K562 (cell line): ENCODE measurements around the gene ZFPM1. TPM values are rescaled to one million over a fixed set of nuclear protein-coding genes. Genes with fewer than 3 reads are reported as not detected.

Source experiments
- CCAR2 ChIP-seq: fragments of 200-400 bp; formaldehyde crosslinking; IDR thresholded peaks from 2 replicates; pipeline ENCODE4 v1.6.1; 2017; ENCODE audit warnings: mild to moderate bottlenecking, low read depth, low read length
- CREM ChIP-seq: IDR thresholded peaks from 2 replicates; pipeline ENCODE4 v1.6.1; 2014; ENCODE audit warnings: antibody characterized with exemption, low read depth
- E2F4 ChIP-seq: sonication (generic); formaldehyde crosslinking; IDR thresholded peaks from 2 replicates; pipeline ENCODE4 v1.8.0; 2022; ENCODE audit warnings: mild to moderate bottlenecking, low read depth, missing genetic modification reagents
- EGR1 ChIP-seq: fragments of 450-650 bp; conservative IDR thresholded peaks from 2 replicates; pipeline ENCODE4 v1.6.1; 2017; ENCODE audit warnings: mild to moderate bottlenecking
- ETS2 ChIP-seq: IDR thresholded peaks from 2 replicates; pipeline ENCODE4 v1.6.1; 2016; ENCODE audit warnings: borderline replicate concordance, missing genetic modification characterization, mild to moderate bottlenecking, moderate library complexity, missing compliant biosample characterization; ENCODE audit not compliant: poor library complexity, severe bottlenecking
- MEF2A ChIP-seq: IDR thresholded peaks from 2 replicates; pipeline ENCODE4 v1.6.1; 2011; ENCODE audit warnings: low read depth, mild to moderate bottlenecking, low read length, moderate library complexity; ENCODE audit not compliant: control insufficient read depth
- NR2F6 ChIP-seq: fragments of 450-650 bp; formaldehyde crosslinking; IDR thresholded peaks from 2 replicates; pipeline ENCODE4 v1.4.0; 2020; ENCODE audit warnings: mild to moderate bottlenecking
- OTX1 ChIP-seq: fragments of 450-650 bp; formaldehyde crosslinking; IDR thresholded peaks from 2 replicates; pipeline ENCODE4 v1.4.0; 2022; ENCODE audit warnings: mild to moderate bottlenecking
- POLR2AphosphoS2 ChIP-seq: IDR thresholded peaks from 2 replicates; pipeline ENCODE4 v1.6.1; 2012; ENCODE audit warnings: low read length, improper control_type of control experiment
- PTBP1 ChIP-seq: fragments of 200-400 bp; formaldehyde crosslinking; IDR thresholded peaks from 2 replicates; pipeline ENCODE4 v1.6.1; 2017; ENCODE audit warnings: low read depth, low read length
- SNIP1 ChIP-seq: fragments of 450-650 bp; IDR thresholded peaks from 2 replicates; pipeline ENCODE4 v1.7.1; 2017; ENCODE audit warnings: low read depth, mild to moderate bottlenecking
- TCF3 ChIP-seq: sonication (generic); formaldehyde crosslinking; IDR thresholded peaks from 2 replicates; pipeline ENCODE4 v1.4.0; 2020; ENCODE audit warnings: mild to moderate bottlenecking, missing genetic modification reagents
- ZNF197 ChIP-seq: fragments of 200-800 bp; sonication (Bioruptor generic); IDR thresholded peaks from 2 replicates; pipeline ENCODE4 v1.6.1; 2016; ENCODE audit warnings: low read depth, missing genetic modification characterization, missing compliant biosample characterization
- ZNF23 ChIP-seq: fragments of 250-450 bp; sonication (Bioruptor Pico); IDR thresholded peaks from 2 replicates; pipeline ENCODE4 v1.4.0; 2020; ENCODE audit warnings: mild to moderate bottlenecking
- ZNF316 ChIP-seq: fragments of 450-650 bp; IDR thresholded peaks from 2 replicates; pipeline ENCODE4 v1.6.1; 2016
- ZNF586 ChIP-seq: fragments of 450-650 bp; formaldehyde crosslinking; conservative IDR thresholded peaks from 2 replicates; pipeline ENCODE4 v1.4.0; 2020; ENCODE audit warnings: mild to moderate bottlenecking, moderate library complexity
- ZNF696 ChIP-seq: fragments of 250-450 bp; sonication (Bioruptor Pico); conservative IDR thresholded peaks from 2 replicates; pipeline ENCODE4 v1.4.0; 2020; ENCODE audit warnings: mild to moderate bottlenecking, moderate library complexity
- ZNF766 ChIP-seq: fragments of 200-800 bp; sonication (Bioruptor generic); conservative IDR thresholded peaks from 2 replicates; pipeline ENCODE4 v1.6.1; 2016; ENCODE audit warnings: missing genetic modification characterization, missing compliant biosample characterization
- ZSCAN32 ChIP-seq: fragments of 450-650 bp; formaldehyde crosslinking; IDR thresholded peaks from 2 replicates; pipeline ENCODE4 v1.4.0; 2020; ENCODE audit warnings: mild to moderate bottlenecking, moderate library complexity
- polyA plus RNA-seq, 8 experiments: library from polyadenylated mRNA; depleted of rRNA in 4 of 8; stranded (reverse) in 5 of 8; unstranded in 3 of 8; fragments of >200 nt; fragmentation: Nextera tagmentation in 2 of 8; fragmentation: Illumina TruSeq in 1 of 8; extraction: Ambion mirVana in 2 of 8; extraction: Trizol in 1 of 8; gene quantifications; 2 replicates each; pipeline versions ENCODE4 v1.2.1 to v1.2.3, GENCODE V29; 2011 to 2014; ENCODE audit warnings: inconsistent platforms in 1 of 8, missing spikeins in 1 of 8
- total RNA-seq, 7 experiments: library from RNA; depleted of rRNA in 6 of 7; stranded (reverse); fragments of >200 nt in 6 of 7; fragmentation: Illumina TruSeq in 2 of 7; extraction: Trizol in 2 of 7; gene quantifications; 2 replicates each; pipeline versions ENCODE4 v1.2.1 to v1.2.3, GENCODE V29; 2011 to 2021; ENCODE audit warnings: low replicate concordance in 1 of 7
- TF ChIP-seq, protein P1 (sequence below): fragments of 450-650 bp; IDR thresholded peaks from 2 replicates; pipeline ENCODE4 v1.6.1; 2017; ENCODE audit warnings: antibody characterized with exemption
- TF ChIP-seq, protein P2 (sequence below): fragments of 250-450 bp; sonication (Bioruptor Pico); IDR thresholded peaks from 2 replicates; pipeline ENCODE4 v1.9.0; 2021; ENCODE audit warnings: mild to moderate bottlenecking
- TF ChIP-seq, protein P3 (sequence below), 2 experiments: fragments of 150-350 bp in 1 of 2; IDR thresholded peaks; 2 replicates each; pipeline ENCODE4 v1.6.1; 2012 to 2016; ENCODE audit warnings: low read depth in 2 of 2, low read length in 2 of 2, mild to moderate bottlenecking in 1 of 2, moderate library complexity in 1 of 2

ZFPM1 gene
- total and polyA plus RNA-seq, 9 of the 15 experiments (the other 6 are each of a cell fraction or from before 2014, with no cell fraction given) = 0.03 to 35.9 (median 1.4) TPM

- TF ChIP-seq POLR2AphosphoS2 = no peak
- no peak for TF ChIP-seq ZNF586 (CRISPR knock-in tag)
- TF ChIP-seq ZNF23 (CRISPR knock-in tag) = no peak
- TF ChIP-seq ZNF696 (CRISPR knock-in tag) = no peak
- TF ChIP-seq, protein P1, sequence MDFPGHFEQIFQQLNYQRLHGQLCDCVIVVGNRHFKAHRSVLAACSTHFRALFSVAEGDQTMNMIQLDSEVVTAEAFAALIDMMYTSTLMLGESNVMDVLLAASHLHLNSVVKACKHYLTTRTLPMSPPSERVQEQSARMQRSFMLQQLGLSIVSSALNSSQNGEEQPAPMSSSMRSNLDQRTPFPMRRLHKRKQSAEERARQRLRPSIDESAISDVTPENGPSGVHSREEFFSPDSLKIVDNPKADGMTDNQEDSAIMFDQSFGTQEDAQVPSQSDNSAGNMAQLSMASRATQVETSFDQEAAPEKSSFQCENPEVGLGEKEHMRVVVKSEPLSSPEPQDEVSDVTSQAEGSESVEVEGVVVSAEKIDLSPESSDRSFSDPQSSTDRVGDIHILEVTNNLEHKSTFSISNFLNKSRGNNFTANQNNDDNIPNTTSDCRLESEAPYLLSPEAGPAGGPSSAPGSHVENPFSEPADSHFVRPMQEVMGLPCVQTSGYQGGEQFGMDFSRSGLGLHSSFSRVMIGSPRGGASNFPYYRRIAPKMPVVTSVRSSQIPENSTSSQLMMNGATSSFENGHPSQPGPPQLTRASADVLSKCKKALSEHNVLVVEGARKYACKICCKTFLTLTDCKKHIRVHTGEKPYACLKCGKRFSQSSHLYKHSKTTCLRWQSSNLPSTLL = no peak
- no peak for TF ChIP-seq ZNF316
- TF ChIP-seq TCF3 (CRISPR knock-in tag) = no peak
- no peak for TF ChIP-seq OTX1 (CRISPR knock-in tag)
- no peak for TF ChIP-seq ZNF197 (CRISPR knock-in tag)
- TF ChIP-seq ZNF766 = no peak
- TF ChIP-seq SNIP1 = no peak
- TF ChIP-seq, protein P2, sequence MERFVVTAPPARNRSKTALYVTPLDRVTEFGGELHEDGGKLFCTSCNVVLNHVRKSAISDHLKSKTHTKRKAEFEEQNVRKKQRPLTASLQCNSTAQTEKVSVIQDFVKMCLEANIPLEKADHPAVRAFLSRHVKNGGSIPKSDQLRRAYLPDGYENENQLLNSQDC (CRISPR knock-in tag) = no peak
- no peak for TF ChIP-seq ZSCAN32 (CRISPR knock-in tag)
- TF ChIP-seq EGR1 = peak; percentile 96
- peak; percentile 48; the same call in 1 of the 2 replicates for TF ChIP-seq CREM
- no peak for TF ChIP-seq NR2F6 (CRISPR knock-in tag)
- TF ChIP-seq MEF2A = no peak
- TF ChIP-seq PTBP1 = no peak
- TF ChIP-seq, protein P3, sequence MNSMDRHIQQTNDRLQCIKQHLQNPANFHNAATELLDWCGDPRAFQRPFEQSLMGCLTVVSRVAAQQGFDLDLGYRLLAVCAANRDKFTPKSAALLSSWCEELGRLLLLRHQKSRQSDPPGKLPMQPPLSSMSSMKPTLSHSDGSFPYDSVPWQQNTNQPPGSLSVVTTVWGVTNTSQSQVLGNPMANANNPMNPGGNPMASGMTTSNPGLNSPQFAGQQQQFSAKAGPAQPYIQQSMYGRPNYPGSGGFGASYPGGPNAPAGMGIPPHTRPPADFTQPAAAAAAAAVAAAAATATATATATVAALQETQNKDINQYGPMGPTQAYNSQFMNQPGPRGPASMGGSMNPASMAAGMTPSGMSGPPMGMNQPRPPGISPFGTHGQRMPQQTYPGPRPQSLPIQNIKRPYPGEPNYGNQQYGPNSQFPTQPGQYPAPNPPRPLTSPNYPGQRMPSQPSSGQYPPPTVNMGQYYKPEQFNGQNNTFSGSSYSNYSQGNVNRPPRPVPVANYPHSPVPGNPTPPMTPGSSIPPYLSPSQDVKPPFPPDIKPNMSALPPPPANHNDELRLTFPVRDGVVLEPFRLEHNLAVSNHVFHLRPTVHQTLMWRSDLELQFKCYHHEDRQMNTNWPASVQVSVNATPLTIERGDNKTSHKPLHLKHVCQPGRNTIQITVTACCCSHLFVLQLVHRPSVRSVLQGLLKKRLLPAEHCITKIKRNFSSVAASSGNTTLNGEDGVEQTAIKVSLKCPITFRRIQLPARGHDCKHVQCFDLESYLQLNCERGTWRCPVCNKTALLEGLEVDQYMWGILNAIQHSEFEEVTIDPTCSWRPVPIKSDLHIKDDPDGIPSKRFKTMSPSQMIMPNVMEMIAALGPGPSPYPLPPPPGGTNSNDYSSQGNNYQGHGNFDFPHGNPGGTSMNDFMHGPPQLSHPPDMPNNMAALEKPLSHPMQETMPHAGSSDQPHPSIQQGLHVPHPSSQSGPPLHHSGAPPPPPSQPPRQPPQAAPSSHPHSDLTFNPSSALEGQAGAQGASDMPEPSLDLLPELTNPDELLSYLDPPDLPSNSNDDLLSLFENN (IDR thresholded peaks at IDR 0.05; ENCODE audit: low read depth in 2 of 2, low read length in 2 of 2) = no peak
- TF ChIP-seq ETS2 (tag) = no peak
- TF ChIP-seq E2F4 (CRISPR knock-in tag) = no peak
- TF ChIP-seq CCAR2 = no peak
Measured at GRCh38 chr16:88452482-88453216, 431 bp upstream of the ZFPM1 start (continued).
